Naive thymus-derived CD4-positive, alpha-beta T cell (primary cell): ENCODE measurements around the gene UBE2I. TPM values are rescaled to one million over a fixed set of nuclear protein-coding genes. Genes with fewer than 3 reads are reported as not detected.
A peak's percentile ranks its signal among the peaks of the same experiment; 100 is the strongest.

Experiments
- ATAC-seq: fragments of 150-1000 bp; cut with Tn5 transposase; 2 replicates; pipeline ENCODE4 v1.10.0; 2021; ENCODE audit warnings: mild to moderate bottlenecking, moderate library complexity
- CTCF ChIA-PET: fragments of 350-600 bp; sonication (Branson Sonifier 250); formaldehyde crosslinking; loops from one replicate; lab custom pipeline; 2021; ENCODE audit warnings: antibody characterized with exemption; lab: Charles Lee
- POLR2A ChIA-PET: fragments of 350-600 bp; sonication (Branson Sonifier 250); formaldehyde crosslinking; loops from one replicate; lab custom pipeline; 2021; ENCODE audit warnings: antibody characterized with exemption, inconsistent platforms; lab: Charles Lee
- DNase-seq, 9 donors: peaks; one replicate each; pipeline versions ENCODE4 v3.0.0 to v3.0.0-alpha.2; 2020 to 2022; ENCODE audit warnings: mixed read lengths in 1 of 9
- H3K27ac ChIP-seq: one replicate; pipeline ENCODE4 v1.7.0; 2013; ENCODE audit warnings: mild to moderate bottlenecking, low read depth, low read length, moderate library complexity
- H3K27me3 ChIP-seq, 2 donors: one replicate each; pipeline ENCODE4 v1.7.0; 2013; ENCODE audit warnings: low read length in 2 of 2, mild to moderate bottlenecking in 2 of 2, moderate library complexity in 2 of 2; ENCODE audit not compliant: control insufficient read depth in 2 of 2, insufficient read depth in 2 of 2
- H3K36me3 ChIP-seq, 3 experiments: 1 replicate in 2 of 3; 2 replicates in 1 of 3; pipeline ENCODE4 v1.7.0; 2013; ENCODE audit warnings: low read length in 3 of 3, mild to moderate bottlenecking in 3 of 3, moderate library complexity in 1 of 3; ENCODE audit not compliant: insufficient read depth in 3 of 3, control insufficient read depth in 2 of 3
- H3K4me1 ChIP-seq, 2 donors: one replicate each; pipeline ENCODE4 v1.7.0; 2013; ENCODE audit warnings: low read length in 2 of 2, mild to moderate bottlenecking in 2 of 2, moderate library complexity in 1 of 2; ENCODE audit not compliant: control insufficient read depth in 2 of 2, insufficient read depth in 2 of 2
- H3K4me3 ChIP-seq: 2 replicates; pipeline ENCODE4 v1.7.0; 2013; ENCODE audit warnings: mild to moderate bottlenecking, low read length
- H3K9me3 ChIP-seq, 3 experiments: 1 replicate in 2 of 3; 2 replicates in 1 of 3; pipeline ENCODE4 v1.7.0; 2013; ENCODE audit warnings: low read length in 3 of 3; ENCODE audit not compliant: control insufficient read depth in 2 of 3
- H3K27ac Mint-ChIP-seq, 9 donors: one replicate each; pipeline ENCODE4 v1.8.0; 2020 to 2022; ENCODE audit warnings: mixed read lengths in 9 of 9, mild to moderate bottlenecking in 8 of 9, moderate library complexity in 5 of 9, inconsistent platforms in 2 of 9
- H3K27me3 Mint-ChIP-seq, 5 donors: one replicate each; pipeline ENCODE4 v1.8.0; 2021 to 2022; ENCODE audit warnings: mixed read lengths in 5 of 5, mild to moderate bottlenecking in 1 of 5
- H3K36me3 Mint-ChIP-seq, 5 donors: one replicate each; pipeline ENCODE4 v1.8.0; 2020 to 2022; ENCODE audit warnings: mixed read lengths in 5 of 5, mild to moderate bottlenecking in 3 of 5, inconsistent platforms in 1 of 5
- H3K4me1 Mint-ChIP-seq, 7 donors: one replicate each; pipeline ENCODE4 v1.8.0; 2020 to 2022; ENCODE audit warnings: mixed read lengths in 7 of 7, mild to moderate bottlenecking in 3 of 7, inconsistent platforms in 1 of 7
- H3K4me3 Mint-ChIP-seq, 10 donors: one replicate each; pipeline ENCODE4 v1.8.0; 2020 to 2022; ENCODE audit warnings: mild to moderate bottlenecking in 10 of 10, mixed read lengths in 10 of 10, moderate library complexity in 6 of 10, inconsistent platforms in 2 of 10
- H3K9me3 Mint-ChIP-seq, 11 donors: one replicate each; pipeline ENCODE4 v1.8.0; 2020 to 2022; ENCODE audit warnings: mixed read lengths in 11 of 11, mild to moderate bottlenecking in 4 of 11, inconsistent platforms in 1 of 11, moderate library complexity in 1 of 11
- intact Hi-C, 2 donors: fragments of 100-400 bp; cut with micrococcal nuclease; formaldehyde crosslinking; loops; one replicate each; pipeline ENCODE4 v1.15.1; 2023
- polyA plus RNA-seq, 2 donors: library from polyadenylated mRNA; unstranded; fragments of 300-500 nt; fragmentation: Illumina TruSeq; gene quantifications; one replicate each; pipeline ENCODE4 v1.2.3, GENCODE V29; 2021
- total RNA-seq, 6 experiments: library from RNA in 5 of 6; stranded (reverse) in 5 of 6; gene quantifications; 1 replicate in 5 of 6; 2 replicates in 1 of 6; pipeline ENCODE4 v1.2.3 and lab custom pipeline; 2021 to 2026

Gene UBE2I
- total and polyA plus RNA-seq, 7 experiments from 2014 or later: 67.2 to 277 (median 176) TPM

- H3K27me3 ChIP-seq: no peaks in the 10 kb centered on the region
- no peak for ATAC-seq
- H3K36me3 Mint-ChIP-seq: no peaks in the 10 kb centered on the region
- intact Hi-C loops: no loop called here
- H3K9me3 ChIP-seq: no peaks in the 10 kb centered on the region
- peak overlapping the region in 1 of 9 donors; percentile 59 for H3K27ac Mint-ChIP-seq
- no peak for DNase-seq
- peaks cover 21 to 38% (median 27%) of the 10 kb centered on the region in 7 donors for H3K4me1 Mint-ChIP-seq
- no peak overlapping the region for H3K4me3 Mint-ChIP-seq
- no peak overlapping the region for H3K4me3 ChIP-seq
- CTCF ChIA-PET: interaction anchor here (0.7 kb wide), 1 partner anchor 463 kb away, joined by 3 read pairs; no protein-coding TSS in a partner anchor
- POLR2A ChIA-PET: no interaction called here
- H3K36me3 ChIP-seq: peaks cover 0 to 21% (median 0%) of the 10 kb centered on the region in 3 experiments
- no peak overlapping the region for H3K27ac ChIP-seq
- H3K9me3 Mint-ChIP-seq: peaks cover 0 to 13% (median 0%) of the 10 kb centered on the region in 11 donors
- peaks cover 0 to 5% (median 0%) of the 10 kb centered on the region in 5 donors for H3K27me3 Mint-ChIP-seq
- peaks cover 8 to 16% of the 10 kb centered on the region in 2 donors for H3K4me1 ChIP-seq
Observed at GRCh38 chr16:1356061-1356900, 46.8 kb downstream of the UBE2I start.

DNA sequence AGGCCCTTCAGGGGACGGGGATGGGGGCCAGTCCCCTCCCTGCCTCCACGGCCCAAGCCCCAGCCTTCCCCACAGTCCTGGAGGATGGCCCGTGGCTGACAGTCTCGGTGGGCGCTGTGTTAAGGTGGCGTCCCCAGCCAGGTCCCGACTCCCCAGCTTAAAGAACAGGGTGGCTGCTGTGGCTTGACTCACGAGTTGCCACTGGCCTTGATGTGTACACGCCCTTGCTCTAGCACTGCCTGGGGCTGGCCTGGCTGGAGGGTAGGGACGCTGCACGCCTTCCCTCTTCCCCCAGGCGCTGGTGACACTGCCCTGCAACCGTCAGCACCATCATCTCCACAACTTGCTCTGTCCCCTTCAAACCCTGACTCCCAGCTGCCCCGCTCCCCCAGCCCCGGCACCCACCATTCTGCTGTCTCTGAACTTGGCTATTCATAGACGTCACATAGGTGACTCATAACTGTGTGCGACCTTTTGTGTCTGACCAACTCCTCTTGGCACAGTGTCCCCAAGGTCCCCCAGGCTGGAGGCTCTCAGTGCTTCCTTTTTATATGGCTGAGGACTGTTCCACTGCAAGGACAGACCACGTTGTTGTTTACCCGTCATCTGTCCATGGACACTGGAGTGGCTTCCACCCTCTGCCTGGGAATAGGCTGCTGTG, 48.6 kb downstream of the UBE2I start:
- Histone ChIP-seq H3K36me3 (peaks cover 0 to 38% (median 4%) of the 10 kb centered on the region in 3 experiments), H3K4me1 (peaks cover 0 to 9% of the 10 kb centered on the region in 2 donors), H3K27ac (no peak overlapping the region), H3K27me3 (no peaks in the 10 kb centered on the region), H3K9me3 (no peaks in the 10 kb centered on the region), H3K4me3 (no peak overlapping the region)
- ChIA-PET POLR2A (no interaction called here), CTCF (no interaction called here)
- no peaks in the 10 kb centered on the region for H3K36me3 Mint-ChIP-seq
- H3K4me1 Mint-ChIP-seq: peaks cover 10 to 27% (median 20%) of the 10 kb centered on the region in 7 donors
- intact Hi-C loops: no loop called here
- H3K9me3 Mint-ChIP-seq: peaks cover 0 to 7% (median 0%) of the 10 kb centered on the region in 11 donors
- ATAC-seq: no peak
- H3K27me3 Mint-ChIP-seq: no peaks in the 10 kb centered on the region
- no peak overlapping the region for H3K4me3 Mint-ChIP-seq
- DNase-seq: no peak
- H3K27ac Mint-ChIP-seq: peak overlapping the region in 3 of 9 donors; percentile 31 to 62 (median 56)

DNA sequence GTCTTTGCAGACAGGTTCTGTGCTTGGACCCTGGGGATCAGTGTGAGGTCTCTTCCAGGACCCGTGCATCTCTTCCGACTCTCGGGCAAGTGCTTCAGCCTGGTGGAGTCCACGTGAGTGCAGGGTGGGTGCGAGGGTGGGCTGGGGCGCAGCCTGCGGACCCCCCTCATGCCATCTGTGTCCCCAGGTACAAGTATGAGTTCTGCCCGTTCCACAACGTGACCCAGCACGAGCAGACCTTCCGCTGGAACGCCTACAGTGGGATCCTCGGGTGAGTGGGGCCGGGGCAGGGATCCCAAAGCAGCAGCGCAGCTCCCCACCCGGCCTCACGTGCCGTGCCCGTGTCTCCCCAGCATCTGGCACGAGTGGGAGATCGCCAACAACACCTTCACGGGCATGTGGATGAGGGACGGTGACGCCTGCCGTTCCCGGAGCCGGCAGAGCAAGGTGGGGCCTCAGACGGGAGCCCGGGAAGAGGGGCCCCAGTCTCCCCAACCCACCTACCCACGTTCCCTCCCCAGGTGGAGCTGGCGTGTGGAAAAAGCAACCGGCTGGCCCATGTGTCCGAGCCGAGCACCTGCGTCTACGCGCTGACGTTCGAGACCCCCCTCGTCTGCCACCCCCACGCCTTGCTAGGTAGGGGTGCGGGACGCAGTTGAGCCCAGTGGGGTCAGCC, 52.4 kb downstream of the UBE2I start:
- H3K9me3 Mint-ChIP-seq: no peaks in the 10 kb centered on the region
- Histone ChIP-seq H3K9me3 (no peaks in the 10 kb centered on the region), H3K27me3 (no peaks in the 10 kb centered on the region), H3K36me3 (peaks cover 4 to 75% (median 5%) of the 10 kb centered on the region in 3 experiments), H3K4me1 (no peaks in the 10 kb centered on the region), H3K4me3 (no peak overlapping the region), H3K27ac (no peak overlapping the region)
- ATAC-seq (no peak), DNase-seq (no peak)
- POLR2A ChIA-PET: no interaction called here
- H3K27me3 Mint-ChIP-seq: no peaks in the 10 kb centered on the region
- no peak overlapping the region for H3K4me3 Mint-ChIP-seq
- H3K36me3 Mint-ChIP-seq: peaks cover 0 to 7% (median 4%) of the 10 kb centered on the region in 5 donors
- CTCF ChIA-PET: no interaction called here
- intact Hi-C loops: loop anchor here (5.0 kb wide), 2 partner anchors 45 to 175 kb away; no protein-coding TSS in a partner anchor
- peaks cover 0 to 11% (median 4%) of the 10 kb centered on the region in 7 donors for H3K4me1 Mint-ChIP-seq
- H3K27ac Mint-ChIP-seq: no peak overlapping the region

- H3K36me3 ChIP-seq: peaks cover 4 to 82% (median 5%) of the 10 kb centered on the region in 3 experiments
- CTCF ChIA-PET: interaction anchor here (0.6 to 1.5 kb wide), 5 partner anchors 9 to 484 kb away, joined by 3 read pairs; partner anchors contain the start of gene PTX4
- intact Hi-C loops: loop anchor here (1.0 to 5.0 kb wide), 4 partner anchors 44 to 360 kb away; no protein-coding TSS in a partner anchor
Observed at GRCh38 chr16:1362807-1363206, 53.4 kb downstream of the UBE2I start.

DNA sequence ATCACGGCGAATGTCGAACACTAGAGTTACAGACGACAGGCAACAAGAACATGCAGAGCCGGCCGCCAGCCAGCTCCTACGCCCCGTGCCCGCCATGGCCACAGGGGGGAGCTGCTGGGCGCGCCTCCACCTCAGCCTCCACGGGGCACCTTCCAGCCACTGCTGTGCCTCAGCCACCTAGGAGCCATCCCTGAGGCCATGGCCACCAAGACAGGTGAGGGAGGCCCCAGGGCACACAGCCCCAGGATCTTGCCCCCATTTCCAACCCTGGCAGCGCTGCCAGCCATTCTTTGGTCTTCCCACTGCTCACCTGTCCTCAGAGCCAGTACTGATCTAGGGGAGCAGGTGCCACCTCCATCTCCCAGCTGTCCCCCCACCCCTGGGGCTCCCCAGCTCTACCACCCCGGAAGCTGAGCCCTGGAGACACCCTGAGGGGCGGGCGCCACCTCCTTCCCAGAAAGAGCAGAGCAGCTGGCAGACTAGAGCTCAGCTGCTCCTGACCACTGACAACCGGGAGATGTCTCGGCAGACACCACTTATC, 54.1 kb downstream of the UBE2I start:
- H3K27ac Mint-ChIP-seq: peak overlapping the region in 2 of 9 donors; percentile 73 to 74
- Histone ChIP-seq H3K27ac (no peak overlapping the region), H3K4me3 (no peak overlapping the region), H3K4me1 (no peaks in the 10 kb centered on the region), H3K27me3 (no peaks in the 10 kb centered on the region), H3K9me3 (no peaks in the 10 kb centered on the region), H3K36me3 (peaks cover 4 to 78% (median 5%) of the 10 kb centered on the region in 3 experiments)
- ATAC-seq (peak; percentile 92), DNase-seq (peak; percentile 48 to 78 (median 68))
- peaks cover 0 to 6% (median 0%) of the 10 kb centered on the region in 7 donors for H3K4me1 Mint-ChIP-seq
- no peaks in the 10 kb centered on the region for H3K27me3 Mint-ChIP-seq
- POLR2A ChIA-PET: interaction anchor here (0.7 to 1.1 kb wide), 4 partner anchors 11 to 44 kb away, joined by 3 to 5 read pairs (median 3); no protein-coding TSS in a partner anchor
- CTCF ChIA-PET: interaction anchor here (0.6 to 2.4 kb wide), 7 partner anchors 10 to 483 kb away, joined by 3 to 8 read pairs (median 3); no protein-coding TSS in a partner anchor
- intact Hi-C loops: loop anchor here (1.0 to 5.0 kb wide), 4 partner anchors 44 to 360 kb away; no protein-coding TSS in a partner anchor
- no peak overlapping the region for H3K4me3 Mint-ChIP-seq
- H3K9me3 Mint-ChIP-seq: no peaks in the 10 kb centered on the region
- peaks cover 2 to 7% (median 4%) of the 10 kb centered on the region in 5 donors for H3K36me3 Mint-ChIP-seq

More at GRCh38 chr16:1362807-1363206, 53.4 kb downstream of the UBE2I start:
- DNase-seq (no peak), ATAC-seq (no peak)
- Mint-ChIP-seq H3K27me3 (no peaks in the 10 kb centered on the region), H3K4me3 (no peak overlapping the region), H3K4me1 (peaks cover 0 to 11% (median 4%) of the 10 kb centered on the region in 7 donors), H3K9me3 (no peaks in the 10 kb centered on the region), H3K27ac (no peak overlapping the region), H3K36me3 (peaks cover 0 to 7% (median 4%) of the 10 kb centered on the region in 5 donors)
- H3K4me3 ChIP-seq: no peak overlapping the region
- no peaks in the 10 kb centered on the region for H3K4me1 ChIP-seq
- H3K27ac ChIP-seq: no peak overlapping the region
- no peaks in the 10 kb centered on the region for H3K9me3 ChIP-seq
- POLR2A ChIA-PET: no interaction called here
- H3K27me3 ChIP-seq: no peaks in the 10 kb centered on the region
